Measurements from ENCODE around the gene PIK3R6.

- no peak for TF ChIP-seq SP1 (IDR thresholded peaks at IDR 0.05; ENCODE audit: low read depth, low read length)
- no peak for TF ChIP-seq DPF2 (IDR thresholded peaks at IDR 0.05)
- TF ChIP-seq CTCF (IDR thresholded peaks at IDR 0.05 in 2 of 3, conservative IDR thresholded peaks at IDR 0.05 in 1 of 3; ENCODE audit: control insufficient read depth in 2 of 3, extremely low read depth in 1 of 3, insufficient read depth in 1 of 3, low read depth in 3 of 3, low read length in 3 of 3) = no peak
- TF ChIP-seq POLR2AphosphoS5 (IDR thresholded peaks at IDR 0.05; ENCODE audit: low read length) = no peak
- no peak for TF ChIP-seq POLR2A (IDR thresholded peaks at IDR 0.05; ENCODE audit: low read depth, low read length)
- TF ChIP-seq CHD2 (IDR thresholded peaks at IDR 0.05; ENCODE audit: borderline replicate concordance, low read depth, low read length) = no peak
- no peak for TF ChIP-seq BMI1 (IDR thresholded peaks at IDR 0.05; ENCODE audit: borderline replicate concordance)
- no peak for TF ChIP-seq ZZZ3 (IDR thresholded peaks at IDR 0.05; ENCODE audit: control insufficient read depth, insufficient read length, low read depth)
These were observed 1.7 kb downstream of the PIK3R6 start for GRCh38 chr17:8865811-8866210.

All from GM12878 (cell line).